CD4-positive, alpha-beta T cell (primary cell): ENCODE results near the gene ZNF614. TPM values are rescaled to one million over a fixed set of nuclear protein-coding genes. Genes with fewer than 3 reads are reported as not detected.

ENCODE experiments used
- ATAC-seq: fragments of 200-7000 bp; cut with Tn5 transposase; one replicate; pipeline ENCODE4 v1.10.0; 2022; ENCODE audit warnings: mild to moderate bottlenecking; ENCODE audit not compliant: poor library complexity
- CTCF ChIA-PET: fragments of 350-600 bp; sonication (Branson Sonifier 250); formaldehyde crosslinking; loops from one replicate; lab custom pipeline; 2021; ENCODE audit warnings: antibody characterized with exemption, inconsistent platforms; lab: Charles Lee
- POLR2A ChIA-PET: fragments of 350-600 bp; sonication (Branson Sonifier 250); formaldehyde crosslinking; loops from one replicate; lab custom pipeline; 2021; ENCODE audit warnings: antibody characterized with exemption, inconsistent platforms; lab: Charles Lee
- DNase-seq, 14 experiments: peaks; one replicate each; pipeline ENCODE4 v3.0.0-alpha.2; 2013 to 2020; ENCODE audit warnings: mixed read lengths in 2 of 14
- H3K27ac ChIP-seq, 2 donors: one replicate each; pipeline versions ENCODE4 v1.5.1 to v1.7.0; 2013; ENCODE audit warnings: low read length in 2 of 2, low read depth in 1 of 2, mild to moderate bottlenecking in 1 of 2
- H3K27me3 ChIP-seq, 2 experiments: 1 replicate in 1 of 2; 2 replicates in 1 of 2; pipeline versions ENCODE4 v1.6.1 to v1.7.0; 2013; ENCODE audit warnings: low read length in 2 of 2, control low read depth in 1 of 2, mild to moderate bottlenecking in 1 of 2, moderate library complexity in 1 of 2; ENCODE audit not compliant: insufficient read depth in 2 of 2, control insufficient read depth in 1 of 2
- H3K36me3 ChIP-seq: one replicate; pipeline ENCODE4 v1.6.1; 2013; ENCODE audit warnings: low read length, control low read depth; ENCODE audit not compliant: insufficient read depth
- H3K4me1 ChIP-seq: one replicate; pipeline ENCODE4 v1.6.1; 2013; ENCODE audit warnings: low read length, control low read depth; ENCODE audit not compliant: insufficient read depth
- H3K4me3 ChIP-seq: one replicate; pipeline ENCODE4 v1.5.1; 2013; ENCODE audit warnings: mild to moderate bottlenecking, low read length, moderate library complexity
- H3K9me3 ChIP-seq, 2 experiments: 1 replicate in 1 of 2; 2 replicates in 1 of 2; pipeline versions ENCODE4 v1.6.1 to v1.7.0; 2013; ENCODE audit warnings: low read length in 2 of 2, mild to moderate bottlenecking in 2 of 2, control low read depth in 1 of 2, moderate library complexity in 1 of 2; ENCODE audit not compliant: control insufficient read depth in 1 of 2, insufficient read depth in 1 of 2
- H3K27ac Mint-ChIP-seq: one replicate; pipeline ENCODE4 v1.8.0; 2020; ENCODE audit warnings: mixed read lengths
- H3K27me3 Mint-ChIP-seq: one replicate; pipeline ENCODE4 v1.8.0; 2021; ENCODE audit warnings: mixed read lengths
- H3K36me3 Mint-ChIP-seq: one replicate; pipeline ENCODE4 v1.8.0; 2021; ENCODE audit warnings: low read depth, mixed read lengths
- H3K4me1 Mint-ChIP-seq: one replicate; pipeline ENCODE4 v1.8.0; 2021; ENCODE audit warnings: low read depth, mixed read lengths
- H3K4me3 Mint-ChIP-seq: one replicate; pipeline ENCODE4 v1.8.0; 2020; ENCODE audit warnings: mild to moderate bottlenecking, mixed read lengths
- H3K9me3 Mint-ChIP-seq: one replicate; pipeline ENCODE4 v1.8.0; 2020; ENCODE audit warnings: mixed read lengths
- CTCF ChIP-seq: fragments of 200-600 bp; IDR thresholded peaks from one replicate; pipeline ENCODE4 v1.8.0; 2022; ENCODE audit warnings: antibody characterized with exemption, mild to moderate bottlenecking
- intact Hi-C, 2 experiments: fragments of 100-400 bp; cut with DNase I in 1 of 2; cut with micrococcal nuclease in 1 of 2; formaldehyde crosslinking; loops; one replicate each; pipeline versions ENCODE4 v1.15.1 to v1.9.0; 2023 to 2025; cut with DNase I, micrococcal nuclease
- total RNA-seq, 174 experiments: library from RNA in 2 of 174; stranded (reverse) in 2 of 174; gene quantifications; one replicate each; pipeline ENCODE4 v1.2.3 and lab custom pipeline; 2021 to 2026

The ZNF614 gene
- total RNA-seq, 2 experiments from 2014 or later, result 9.7 to 10.5 TPM

DNA sequence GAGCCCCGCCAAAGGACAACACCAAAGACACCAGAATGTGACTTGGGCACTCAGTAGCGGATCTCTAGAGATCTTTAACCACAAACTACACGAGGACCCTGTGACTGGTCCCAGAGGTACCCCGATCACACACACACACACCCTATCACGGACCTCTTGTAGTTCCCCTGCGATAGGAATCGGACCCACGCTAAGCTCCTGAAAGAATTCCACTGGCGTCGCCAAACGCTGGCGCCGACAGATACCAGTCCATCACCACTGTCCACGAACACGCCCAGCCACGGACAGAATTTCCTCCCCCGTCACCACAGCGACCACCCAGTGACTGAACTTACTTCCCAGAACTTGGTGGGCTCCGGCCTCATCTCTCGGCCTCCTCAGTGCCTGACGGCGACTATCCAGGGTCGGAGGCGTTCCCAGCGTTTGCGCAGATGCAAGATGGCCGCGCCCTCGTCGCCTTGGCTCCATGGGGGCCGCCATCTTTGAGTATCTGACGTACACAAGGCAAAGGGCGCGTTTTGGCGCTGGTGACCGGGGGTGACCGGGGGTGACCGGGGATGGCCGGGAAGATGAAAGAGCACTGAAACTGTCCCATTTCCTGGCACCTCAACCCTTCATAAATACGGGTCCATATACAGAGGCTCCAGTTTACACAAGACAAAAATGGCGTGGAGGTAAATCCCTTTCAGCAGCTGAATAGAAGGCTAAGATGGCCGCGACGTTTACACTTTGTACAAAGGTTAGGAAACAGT, 20.2 kb downstream of the ZNF614 start, which contains the start of gene ZNF615:
TSS of gene ZNF615 (minus strand) at position 406 of the 752 bp plus-strand sequence. CDS start 4,500 bp downstream, outside the sequence.
- ChIA-PET POLR2A (interaction anchor here (0.6 to 2.8 kb wide), 11 partner anchors 10 to 1513 kb away, joined by 3 to 25 read pairs (median 4); partner anchors contain the start of genes ZNF350, ZNF432 and ZNF614), CTCF (interaction anchor here (0.9 to 1.9 kb wide), 3 partner anchors 13 to 81 kb away, joined by 3 to 7 read pairs (median 3); partner anchors contain the start of genes ZNF613 and ZNF614)
- ATAC-seq (peak; percentile 91), DNase-seq (peak; percentile 78 to 92 (median 82))
- intact Hi-C loops, result loop anchor here (1.0 to 5.0 kb wide), 4 partner anchors 19 to 41 kb away; partner anchors contain the start of genes ZNF350 (in 2 of the 2) and ZNF432 (in 1 of the 2)
- Mint-ChIP-seq H3K27ac (peak within 1 kb of the TSS; percentile 88), H3K4me3 (peak within 1 kb of the TSS; percentile 95), H3K9me3 (peaks cover 27% of the 10 kb centered on the region), H3K27me3 (no peaks in the 10 kb centered on the region), H3K4me1 (peaks cover 24% of the 10 kb centered on the region), H3K36me3 (peaks cover 89% of the 10 kb centered on the region)
- H3K27me3 ChIP-seq, result no peaks in the 10 kb centered on the region
- H3K4me3 ChIP-seq, result peak within 1 kb of the TSS; percentile 95
- peaks cover 46 to 51% of the 10 kb centered on the region in 2 experiments for H3K9me3 ChIP-seq
- TF ChIP-seq CTCF, result no peak
- H3K4me1 ChIP-seq, result peaks cover 12% of the 10 kb centered on the region
- peaks cover 13% of the 10 kb centered on the region for H3K36me3 ChIP-seq
- peak within 1 kb of the TSS; percentile 82 to 88 for H3K27ac ChIP-seq

GRCh38 chr19:52007451-52007805, 20.8 kb downstream of the ZNF614 start:
- peak overlapping the region; percentile 95 for H3K4me3 Mint-ChIP-seq
- DNase-seq (no peak), ATAC-seq (no peak)
- CTCF ChIA-PET, result interaction anchor here (0.9 kb wide), 1 partner anchor 81 kb away, joined by 3 read pairs; the partner anchor contains the start of gene ZNF613
- Histone ChIP-seq H3K27ac (peak overlapping the region in 1 of 2 donors; percentile 82), H3K9me3 (peaks cover 45 to 51% of the 10 kb centered on the region in 2 experiments), H3K27me3 (no peaks in the 10 kb centered on the region), H3K4me1 (peaks cover 12% of the 10 kb centered on the region), H3K36me3 (peaks cover 16% of the 10 kb centered on the region), H3K4me3 (peak overlapping the region; percentile 95)
- POLR2A ChIA-PET, result interaction anchor here (0.6 to 2.8 kb wide), 7 partner anchors 14 to 1513 kb away, joined by 3 to 25 read pairs (median 4); partner anchors contain the start of genes ZNF350, ZNF432 and ZNF614
- peak overlapping the region; percentile 88 for H3K27ac Mint-ChIP-seq
- peaks cover 28% of the 10 kb centered on the region for H3K9me3 Mint-ChIP-seq
- H3K27me3 Mint-ChIP-seq, result no peaks in the 10 kb centered on the region
- peaks cover 24% of the 10 kb centered on the region for H3K4me1 Mint-ChIP-seq
- TF ChIP-seq CTCF, result no peak
- intact Hi-C loops, result loop anchor here in 1 of 2 experiments (5.0 kb wide), 1 partner anchor 40 kb away; the partner anchor contains the start of gene ZNF432
- H3K36me3 Mint-ChIP-seq, result peaks cover 89% of the 10 kb centered on the region

DNA sequence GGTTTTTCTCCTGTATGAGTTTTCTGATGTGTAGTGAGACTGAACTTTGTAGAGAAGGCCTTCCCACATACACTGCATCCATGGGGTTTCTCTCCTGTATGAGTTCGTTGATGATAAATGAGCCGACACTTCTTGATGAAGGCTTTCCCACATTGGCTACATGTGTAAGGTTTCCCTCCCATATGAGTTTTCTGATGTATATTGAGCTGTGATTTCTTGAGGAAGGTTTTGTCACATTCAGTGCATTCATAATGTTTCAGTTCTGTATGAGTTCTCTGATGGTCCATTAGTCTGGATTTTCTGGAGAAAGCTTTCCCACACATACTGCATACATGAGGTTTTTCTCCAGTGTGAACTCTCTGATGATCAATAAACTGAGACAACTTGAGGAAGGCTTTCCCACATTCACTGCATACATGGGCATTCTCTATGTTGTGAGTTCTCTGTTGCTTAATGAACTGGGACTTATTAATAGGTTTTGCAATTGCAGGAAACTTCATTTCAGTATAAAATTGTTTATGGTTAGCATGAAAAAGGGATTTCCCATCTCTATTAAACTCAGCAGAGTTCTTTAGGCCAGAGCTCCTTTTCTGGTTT, 34.0 kb downstream of the ZNF614 start:
- Histone ChIP-seq H3K9me3 (peaks cover 41 to 97% of the 10 kb centered on the region in 2 experiments), H3K27ac (no peak overlapping the region), H3K36me3 (peaks cover 51% of the 10 kb centered on the region), H3K4me3 (no peak overlapping the region), H3K27me3 (no peaks in the 10 kb centered on the region), H3K4me1 (no peaks in the 10 kb centered on the region)
- POLR2A ChIA-PET, result no interaction called here
- DNase-seq, result no peak
- Mint-ChIP-seq H3K4me1 (no peaks in the 10 kb centered on the region), H3K36me3 (peaks cover 95% of the 10 kb centered on the region), H3K4me3 (no peak overlapping the region), H3K27me3 (no peaks in the 10 kb centered on the region), H3K9me3 (peaks cover 25% of the 10 kb centered on the region), H3K27ac (no peak overlapping the region)
- TF ChIP-seq CTCF, result no peak
- no peak for ATAC-seq
- CTCF ChIA-PET, result no interaction called here
- intact Hi-C loops, result no loop called here
